Activated CD8-positive, alpha-beta memory T cell treated with anti-CD3 and anti-CD28 coated beads, Interleukin-2, amount 10 ng/mL, durations not matched to agents 7 days and 5 days (primary cell): Measurements from ENCODE around the gene CEP164. TPM values are rescaled to one million over a fixed set of nuclear protein-coding genes. Genes with fewer than 3 reads are reported as not detected.
A peak's percentile ranks its signal among the peaks of the same experiment; 100 is the strongest.

Source experiments
- ATAC-seq: fragments of 150-1000 bp; cut with Tn5 transposase; one replicate; pipeline ENCODE4 v1.10.0; 2021; ENCODE audit warnings: moderate library complexity
- CTCF ChIA-PET: fragments of 350-600 bp; sonication (Branson Sonifier 250); formaldehyde crosslinking; loops from one replicate; lab custom pipeline; 2021; ENCODE audit warnings: antibody characterized with exemption; lab: Charles Lee
- DNase-seq: peaks from one replicate; pipeline ENCODE4 v3.0.0-alpha.2; 2020
- H3K27ac Mint-ChIP-seq: one replicate; pipeline ENCODE4 v1.8.0; 2021; ENCODE audit warnings: mild to moderate bottlenecking, mixed read lengths
- H3K27me3 Mint-ChIP-seq: one replicate; pipeline ENCODE4 v1.8.0; 2021; ENCODE audit warnings: mixed read lengths
- H3K36me3 Mint-ChIP-seq: one replicate; pipeline ENCODE4 v1.8.0; 2021; ENCODE audit warnings: mild to moderate bottlenecking, mixed read lengths
- H3K4me1 Mint-ChIP-seq: one replicate; pipeline ENCODE4 v1.8.0; 2021; ENCODE audit warnings: mixed read lengths
- H3K4me3 Mint-ChIP-seq: one replicate; pipeline ENCODE4 v1.8.0; 2021; ENCODE audit warnings: mild to moderate bottlenecking, moderate library complexity, mixed read lengths
- H3K9me3 Mint-ChIP-seq: one replicate; pipeline ENCODE4 v1.8.0; 2022; ENCODE audit warnings: low read depth, mixed read lengths
- total RNA-seq, 2 experiments: library from RNA; stranded (reverse); gene quantifications; one replicate each; pipeline ENCODE4 v1.2.3, GENCODE V29; 2021

The CEP164 gene
- total RNA-seq, 2 experiments from 2014 or later: 36.0 to 38.6 TPM

DNA sequence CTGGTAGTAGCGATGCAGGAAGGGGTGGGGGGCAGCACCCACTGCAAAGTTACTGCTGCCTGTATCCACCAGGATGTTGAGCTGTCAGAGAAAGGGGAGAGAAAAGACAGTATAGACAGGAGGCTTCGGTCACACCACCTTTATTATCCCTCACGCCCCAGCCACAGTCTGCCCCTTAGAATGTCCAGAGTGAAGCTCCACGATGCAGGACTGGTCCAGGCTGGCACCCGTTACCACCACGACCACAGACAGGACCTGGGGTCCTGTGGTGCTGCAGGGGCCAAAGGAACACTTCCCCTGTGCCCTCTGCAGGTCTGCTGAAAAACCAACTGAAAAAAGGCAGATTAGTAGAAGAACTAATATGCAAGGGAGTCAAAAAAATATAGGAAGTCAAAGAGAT is 30.8 kb upstream of the CEP164 start:
- DNase-seq: no peak
- ATAC-seq: no peak
- Mint-ChIP-seq H3K4me1 (no peaks in the 10 kb centered on the region), H3K27ac (no peak overlapping the region), H3K9me3 (no peaks in the 10 kb centered on the region), H3K27me3 (no peaks in the 10 kb centered on the region), H3K4me3 (no peak overlapping the region), H3K36me3 (no peaks in the 10 kb centered on the region)
- CTCF ChIA-PET: no interaction called here

DNA sequence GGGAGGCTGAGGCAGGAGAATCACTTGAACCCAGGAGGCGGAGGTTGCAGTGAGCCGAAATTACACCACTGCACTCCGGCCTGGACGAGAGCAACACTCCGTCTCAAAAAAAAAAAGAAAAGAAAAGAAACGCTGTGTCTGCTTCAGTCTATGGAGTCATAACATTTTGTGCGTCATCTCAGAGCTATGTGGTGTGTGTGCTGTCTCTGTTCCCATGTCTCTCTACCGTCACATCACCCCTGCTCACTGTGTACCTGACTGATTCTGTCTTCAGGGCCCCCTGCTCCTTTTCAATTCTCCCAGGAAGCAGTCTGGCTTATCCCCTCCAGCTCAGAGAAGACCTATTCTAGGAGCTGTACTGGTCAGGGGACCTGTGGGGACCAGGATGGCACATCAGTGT is 29.5 kb upstream of the CEP164 start:
- Mint-ChIP-seq H3K4me3 (no peak overlapping the region), H3K36me3 (no peaks in the 10 kb centered on the region), H3K4me1 (no peaks in the 10 kb centered on the region), H3K9me3 (no peaks in the 10 kb centered on the region), H3K27me3 (no peaks in the 10 kb centered on the region), H3K27ac (no peak overlapping the region)
- CTCF ChIA-PET: no interaction called here
- no peak for DNase-seq
- ATAC-seq: no peak

DNA sequence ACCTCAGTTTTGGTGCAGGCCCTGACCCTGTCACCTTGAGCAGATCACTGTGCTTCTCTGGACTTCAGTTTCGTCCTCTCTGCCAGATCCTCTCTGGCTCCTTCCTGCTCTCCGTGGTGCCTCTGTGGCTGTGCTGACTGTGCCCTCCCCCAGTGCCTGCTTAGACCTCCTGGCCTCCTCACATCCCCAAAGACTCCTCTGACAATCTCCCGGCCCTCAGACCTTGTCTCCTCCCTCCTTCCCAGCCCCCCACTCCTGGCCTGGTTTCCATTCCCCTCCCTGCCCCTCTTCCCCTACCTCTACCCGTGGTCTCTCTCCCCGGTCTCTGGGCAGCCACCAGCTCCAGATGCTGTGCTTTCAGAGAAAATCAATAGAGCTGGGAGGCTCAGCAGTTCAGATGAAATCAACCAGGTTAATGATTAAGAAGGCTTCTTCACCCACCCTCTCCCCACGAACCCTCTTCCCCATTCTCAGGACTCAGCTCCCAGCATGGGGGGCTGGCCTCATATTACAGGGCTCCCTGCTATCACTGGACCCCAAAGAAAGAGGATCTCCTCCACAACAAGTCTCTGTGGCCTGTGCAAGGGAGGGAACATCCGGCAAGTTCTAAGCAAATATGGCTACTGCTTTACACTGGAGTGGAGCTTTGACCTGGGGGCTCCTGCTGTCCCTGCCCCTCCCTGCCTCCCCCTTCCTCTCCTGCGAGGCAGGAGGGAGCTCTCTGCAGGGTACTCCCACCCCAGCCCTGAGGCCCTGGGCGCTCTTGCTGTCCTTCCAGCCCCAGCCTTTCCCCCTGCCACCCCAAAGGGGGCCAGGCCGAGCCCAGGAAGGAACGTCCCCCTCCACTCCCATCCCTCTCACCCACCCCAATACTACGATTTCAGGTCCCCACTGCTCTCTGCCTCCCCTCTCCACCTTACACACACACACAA is 28.0 kb upstream of the CEP164 start:
- no peak overlapping the region for H3K4me3 Mint-ChIP-seq
- H3K9me3 Mint-ChIP-seq: no peaks in the 10 kb centered on the region
- ATAC-seq: no peak
- H3K4me1 Mint-ChIP-seq: no peaks in the 10 kb centered on the region
- no peaks in the 10 kb centered on the region for H3K27me3 Mint-ChIP-seq
- CTCF ChIA-PET: no interaction called here
- no peak for DNase-seq
- H3K36me3 Mint-ChIP-seq: no peaks in the 10 kb centered on the region
- no peak overlapping the region for H3K27ac Mint-ChIP-seq

DNA sequence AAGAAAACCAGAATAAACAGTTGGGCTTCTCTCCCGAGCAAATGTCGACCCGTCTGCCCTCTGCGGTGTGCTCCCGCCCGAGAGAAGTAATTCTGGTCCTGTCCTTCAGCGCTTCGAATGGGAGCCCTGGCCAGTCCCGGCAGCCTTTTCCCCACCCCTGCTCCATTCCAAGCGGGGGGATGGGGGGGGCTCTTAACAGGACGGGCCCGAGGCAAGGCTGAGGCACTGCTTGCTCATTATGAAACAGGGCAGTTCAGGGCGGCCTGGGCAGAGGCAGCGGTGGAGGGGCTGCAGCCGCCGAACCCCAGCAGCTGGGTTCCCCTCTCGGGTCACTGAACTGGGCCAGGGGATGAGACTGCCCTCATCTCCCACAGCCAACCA is 27.4 kb upstream of the CEP164 start:
- H3K9me3 Mint-ChIP-seq: no peaks in the 10 kb centered on the region
- no peaks in the 10 kb centered on the region for H3K4me1 Mint-ChIP-seq
- CTCF ChIA-PET: no interaction called here
- no peaks in the 10 kb centered on the region for H3K36me3 Mint-ChIP-seq
- H3K27me3 Mint-ChIP-seq: no peaks in the 10 kb centered on the region
- ATAC-seq: no peak
- H3K27ac Mint-ChIP-seq: no peak overlapping the region
- H3K4me3 Mint-ChIP-seq: no peak overlapping the region
- DNase-seq: no peak

DNA sequence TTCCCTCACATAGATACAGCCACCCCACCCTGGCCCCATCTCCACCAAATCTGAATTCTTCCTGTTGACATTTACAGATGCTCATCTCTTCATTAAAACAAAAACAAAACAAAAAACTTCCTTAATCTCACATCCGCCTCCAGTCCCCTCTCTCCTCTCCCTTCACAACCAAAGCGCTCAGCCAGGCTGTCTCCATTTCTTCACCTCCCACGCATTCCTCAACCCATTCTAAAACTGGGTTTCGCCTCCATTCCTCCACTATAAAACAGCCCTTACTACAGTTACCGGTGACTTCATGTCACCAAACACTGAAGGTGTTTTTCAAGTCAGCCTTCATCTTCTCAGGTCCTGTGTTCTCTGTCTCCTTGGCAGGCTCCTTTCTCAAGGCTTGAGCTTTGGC is 26.9 kb upstream of the CEP164 start:
- Mint-ChIP-seq H3K27ac (no peak overlapping the region), H3K4me1 (no peaks in the 10 kb centered on the region), H3K9me3 (no peaks in the 10 kb centered on the region), H3K4me3 (no peak overlapping the region), H3K36me3 (no peaks in the 10 kb centered on the region), H3K27me3 (no peaks in the 10 kb centered on the region)
- ATAC-seq (no peak), DNase-seq (no peak)
- CTCF ChIA-PET: no interaction called here

DNA sequence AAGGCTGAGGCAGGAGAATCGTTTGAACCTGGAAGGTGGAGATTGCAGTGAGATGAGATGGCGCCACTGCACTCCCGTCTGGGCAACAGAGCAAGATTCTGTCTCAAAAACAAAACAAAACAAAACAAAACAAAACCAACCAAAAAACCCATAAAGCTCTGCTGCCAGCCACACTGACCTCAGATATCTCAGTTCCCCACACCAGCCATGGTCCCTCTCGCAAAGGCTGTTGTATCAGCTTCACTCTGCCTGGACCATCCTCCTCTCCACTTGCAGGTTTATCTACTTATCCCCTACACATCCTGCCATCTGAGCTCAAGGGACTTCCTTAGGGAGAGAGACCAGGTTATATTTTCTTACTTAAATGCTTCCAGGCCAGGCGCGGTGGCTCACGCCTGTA is 25.4 kb upstream of the CEP164 start:
- Mint-ChIP-seq H3K4me1 (no peaks in the 10 kb centered on the region), H3K27me3 (no peaks in the 10 kb centered on the region), H3K36me3 (no peaks in the 10 kb centered on the region), H3K9me3 (no peaks in the 10 kb centered on the region), H3K4me3 (no peak overlapping the region), H3K27ac (no peak overlapping the region)
- ATAC-seq: no peak
- CTCF ChIA-PET: interaction anchor here (1.0 kb wide), 2 partner anchors 21 to 26 kb away, joined by 3 to 6 read pairs; no protein-coding TSS in a partner anchor
- no peak for DNase-seq

DNA sequence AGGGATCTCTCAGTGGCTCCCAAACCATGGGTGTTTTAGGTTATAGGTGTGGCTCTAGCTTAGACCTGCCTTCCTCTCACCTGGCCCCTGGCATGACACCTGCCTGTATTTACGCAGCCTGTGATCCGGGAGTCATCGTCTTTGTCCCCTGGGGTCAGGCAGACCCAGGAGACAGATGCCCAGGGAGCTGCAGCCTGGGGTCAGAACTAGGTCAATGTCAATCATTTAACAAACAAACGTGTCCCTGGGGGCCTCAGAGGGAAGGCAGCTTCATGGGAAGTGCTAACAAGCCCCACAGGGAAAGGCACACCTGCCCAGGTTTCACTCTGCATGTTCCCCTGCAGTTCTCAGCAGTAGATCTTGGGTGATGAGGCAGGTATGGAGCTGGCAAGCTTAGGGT is 24.6 kb upstream of the CEP164 start:
- Mint-ChIP-seq H3K27ac (no peak overlapping the region), H3K36me3 (no peaks in the 10 kb centered on the region), H3K4me3 (no peak overlapping the region), H3K4me1 (no peaks in the 10 kb centered on the region), H3K27me3 (no peaks in the 10 kb centered on the region), H3K9me3 (no peaks in the 10 kb centered on the region)
- CTCF ChIA-PET: interaction anchor here (0.7 kb wide), 1 partner anchor 388 kb away, joined by 3 read pairs; no protein-coding TSS in a partner anchor
- no peak for DNase-seq
- ATAC-seq: no peak

DNA sequence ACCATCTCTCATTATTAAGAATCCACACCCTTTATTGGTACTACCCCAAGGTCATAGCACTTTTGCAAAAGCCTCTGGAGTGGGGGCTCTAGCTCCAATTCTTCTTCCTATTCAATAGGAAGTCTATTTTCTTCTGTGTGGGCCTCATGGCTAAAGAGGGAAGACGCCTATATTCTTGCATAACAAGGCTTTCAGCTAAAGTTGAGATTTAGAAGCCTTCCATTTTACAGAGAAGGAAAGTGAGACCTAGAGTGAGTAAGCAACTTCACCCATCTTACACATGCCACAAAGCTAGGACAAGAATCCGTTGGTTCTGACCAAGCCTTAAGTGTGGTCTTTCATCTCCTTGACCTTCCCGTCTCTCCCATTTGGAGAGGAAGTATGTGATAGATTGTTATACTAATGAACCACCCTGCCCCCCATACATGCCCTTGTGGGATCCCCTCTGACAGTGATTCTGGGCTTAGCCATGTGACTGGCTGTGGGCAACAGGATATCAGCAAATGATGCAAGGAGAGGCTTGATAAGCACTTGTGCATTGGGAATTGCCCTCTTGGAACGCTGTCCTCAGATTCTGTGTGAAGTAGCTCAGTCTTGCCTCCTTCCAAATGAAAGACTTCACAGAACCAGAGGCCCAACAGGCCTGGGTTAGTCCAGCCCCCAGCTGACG is 23.9 kb upstream of the CEP164 start:
- Mint-ChIP-seq H3K27me3 (peaks cover under 1% of the 10 kb centered on the region), H3K4me1 (no peaks in the 10 kb centered on the region), H3K36me3 (no peaks in the 10 kb centered on the region), H3K9me3 (no peaks in the 10 kb centered on the region), H3K27ac (no peak overlapping the region), H3K4me3 (no peak overlapping the region)
- CTCF ChIA-PET: interaction anchor here (0.5 kb wide), 1 partner anchor 29 kb away, joined by 3 read pairs; no protein-coding TSS in a partner anchor
- ATAC-seq (no peak), DNase-seq (no peak)

DNA sequence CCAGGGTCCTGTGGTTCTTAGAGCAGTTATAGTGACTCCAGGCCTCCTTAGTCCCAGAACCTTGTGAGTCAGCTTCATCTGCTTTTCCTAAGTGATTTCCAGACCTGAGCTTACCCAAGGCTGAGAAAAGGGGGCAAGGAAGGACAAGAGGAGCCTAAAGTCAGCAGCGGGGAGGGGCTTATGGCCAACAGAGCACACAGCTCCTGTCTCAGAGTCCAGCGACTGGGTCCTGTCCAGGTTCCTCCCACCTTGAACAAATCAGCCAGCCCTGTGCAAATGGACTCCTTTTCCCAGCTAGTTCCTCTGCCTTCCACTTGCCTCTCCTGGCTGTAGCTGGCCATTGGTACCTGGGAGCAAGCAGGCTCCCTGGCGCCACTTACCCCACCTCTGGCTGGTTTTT is 22.5 kb upstream of the CEP164 start:
- Mint-ChIP-seq H3K4me3 (no peak overlapping the region), H3K4me1 (no peaks in the 10 kb centered on the region), H3K27me3 (peaks cover 9% of the 10 kb centered on the region), H3K27ac (no peak overlapping the region), H3K36me3 (no peaks in the 10 kb centered on the region), H3K9me3 (no peaks in the 10 kb centered on the region)
- CTCF ChIA-PET: no interaction called here
- no peak for ATAC-seq
- DNase-seq: no peak

DNA sequence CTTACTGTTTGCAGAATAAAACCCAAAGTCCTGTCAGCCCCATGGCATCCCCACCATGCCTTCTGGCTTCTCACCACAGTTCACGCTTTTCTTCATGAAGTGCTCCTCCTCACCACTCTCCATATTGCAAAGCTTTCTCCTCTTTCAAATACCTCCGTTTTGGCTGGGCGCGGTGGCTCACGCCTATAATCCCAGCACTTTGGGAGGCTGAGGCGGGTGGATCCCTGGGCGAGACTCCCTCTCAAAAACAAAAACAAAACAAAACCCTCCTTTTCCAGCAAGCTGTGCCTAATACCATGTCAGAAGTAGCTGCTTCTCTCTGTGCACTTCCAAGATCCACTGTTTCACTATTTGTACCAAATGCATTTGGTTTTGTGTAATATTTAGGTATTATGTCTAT is 18.3 kb upstream of the CEP164 start:
- Mint-ChIP-seq H3K27ac (no peak overlapping the region), H3K36me3 (no peaks in the 10 kb centered on the region), H3K4me1 (no peaks in the 10 kb centered on the region), H3K9me3 (no peaks in the 10 kb centered on the region), H3K27me3 (peaks cover 18% of the 10 kb centered on the region), H3K4me3 (no peak overlapping the region)
- ATAC-seq (no peak), DNase-seq (no peak)
- CTCF ChIA-PET: no interaction called here

DNA sequence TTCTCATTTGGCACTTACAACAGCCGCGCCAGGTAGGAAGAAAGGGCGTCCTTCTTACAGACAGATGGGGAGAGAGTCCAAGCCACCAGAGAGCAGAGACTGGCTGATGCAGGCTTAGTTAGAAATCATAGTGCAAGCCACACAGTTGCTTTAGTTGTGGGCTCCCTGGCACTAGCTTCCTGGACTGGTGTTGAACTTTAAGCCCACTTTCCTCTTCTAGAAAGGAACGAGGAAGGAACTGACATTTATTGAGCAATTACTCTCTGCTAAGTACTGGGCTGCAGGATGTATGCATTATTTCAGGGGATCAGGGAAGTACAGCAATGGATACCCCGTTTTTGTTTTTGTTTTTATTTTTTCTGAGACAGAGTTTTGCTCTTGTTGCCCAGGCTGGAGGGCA is 14.6 kb upstream of the CEP164 start:
- H3K36me3 Mint-ChIP-seq: no peaks in the 10 kb centered on the region
- DNase-seq (no peak), ATAC-seq (no peak)
- no peaks in the 10 kb centered on the region for H3K9me3 Mint-ChIP-seq
- H3K27me3 Mint-ChIP-seq: peaks cover 46% of the 10 kb centered on the region
- no peak overlapping the region for H3K4me3 Mint-ChIP-seq
- H3K4me1 Mint-ChIP-seq: peaks cover 8% of the 10 kb centered on the region
- CTCF ChIA-PET: no interaction called here
- no peak overlapping the region for H3K27ac Mint-ChIP-seq

DNA sequence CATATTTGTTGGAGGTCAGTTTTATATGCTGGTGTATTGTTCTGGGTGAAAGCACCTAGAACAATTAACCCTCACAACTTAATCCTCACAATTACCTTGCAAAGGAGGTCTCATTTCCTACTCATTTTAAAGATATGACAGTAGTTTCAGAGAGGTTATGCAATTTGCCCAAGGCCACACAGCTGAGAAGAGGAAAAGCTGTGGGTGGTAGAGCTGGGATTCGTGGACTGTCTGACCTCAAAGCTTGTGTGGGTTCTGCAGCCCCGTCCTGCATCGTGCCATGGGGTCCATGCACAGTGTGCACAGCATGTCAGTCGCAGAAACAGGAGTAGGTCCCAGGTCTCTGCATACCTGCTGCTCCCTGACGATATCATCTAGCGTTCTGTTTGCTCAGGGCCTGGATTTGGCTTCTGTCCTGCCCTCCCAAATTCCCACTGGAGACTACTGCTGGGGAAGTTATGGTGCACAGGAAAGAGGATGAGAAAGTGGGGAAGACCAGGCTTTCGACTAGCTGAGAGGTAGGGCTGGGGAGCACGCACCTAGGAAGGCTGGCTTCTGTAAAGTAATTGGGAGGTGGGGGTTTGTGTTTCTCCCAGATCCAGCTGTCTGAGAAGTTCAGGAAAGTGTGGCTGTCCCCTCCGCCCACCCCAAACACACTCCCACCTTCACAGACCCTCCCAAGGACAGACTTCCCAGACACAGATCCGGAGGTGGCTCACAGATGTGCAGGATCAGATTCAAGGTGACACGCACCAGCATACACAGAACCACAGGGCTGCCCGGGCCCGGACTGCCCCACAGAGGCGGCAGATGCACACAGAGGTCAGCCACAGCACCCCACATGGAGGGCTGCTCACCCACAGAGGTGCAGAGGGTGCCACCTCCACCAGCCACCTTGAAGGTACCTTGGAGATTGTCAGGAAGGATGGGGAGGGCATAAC is 13.6 kb upstream of the CEP164 start:
- peaks cover 53% of the 10 kb centered on the region for H3K27me3 Mint-ChIP-seq
- DNase-seq (no peak), ATAC-seq (no peak)
- H3K27ac Mint-ChIP-seq: no peak overlapping the region
- no peaks in the 10 kb centered on the region for H3K36me3 Mint-ChIP-seq
- H3K4me1 Mint-ChIP-seq: peaks cover 8% of the 10 kb centered on the region
- CTCF ChIA-PET: no interaction called here
- no peaks in the 10 kb centered on the region for H3K9me3 Mint-ChIP-seq
- no peak overlapping the region for H3K4me3 Mint-ChIP-seq

DNA sequence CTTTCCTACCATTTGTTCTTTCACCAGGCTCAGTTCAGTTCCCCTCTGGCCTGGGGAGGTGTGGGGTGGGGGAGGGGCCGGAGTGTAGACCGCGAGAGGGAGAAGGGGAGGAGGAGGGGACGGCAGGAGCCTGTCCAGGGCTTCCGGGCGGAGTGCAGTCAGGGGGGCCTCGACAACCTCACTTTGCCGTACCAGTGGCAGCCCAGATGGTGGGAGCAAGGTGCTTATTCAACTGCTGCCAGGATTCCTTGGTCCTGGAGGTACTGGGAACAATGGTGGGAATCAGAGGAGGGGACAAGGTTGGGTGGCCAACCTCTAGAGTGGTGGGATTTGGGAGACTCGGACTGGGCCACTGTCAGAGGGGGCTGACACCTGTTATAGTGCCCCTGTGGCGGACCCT is 12.8 kb upstream of the CEP164 start:
- no peak for ATAC-seq
- Mint-ChIP-seq H3K36me3 (no peaks in the 10 kb centered on the region), H3K4me1 (peaks cover 8% of the 10 kb centered on the region), H3K27ac (no peak overlapping the region), H3K9me3 (no peaks in the 10 kb centered on the region), H3K27me3 (peaks cover 50% of the 10 kb centered on the region), H3K4me3 (peak overlapping the region; percentile 18)
- CTCF ChIA-PET: no interaction called here
- DNase-seq: no peak
